ENCODE results near the gene COL9A3. TPM values are rescaled to one million over a fixed set of nuclear protein-coding genes. Genes with fewer than 3 reads are reported as not detected.

Gene COL9A3
- total and polyA plus RNA-seq, 2 of the 8 experiments (the other 6 are each of a cell fraction or from before 2014, with no cell fraction given): 21.7 to 80.1 TPM

- 92% methylated on average over 27 of the region's 32 CpGs; no CpG with 5 or more reads in 1 of the 2 experiments for WGBS, 2 experiments (ENCODE audit: extremely low coverage in 1 of 2, insufficient coverage in 1 of 2, insufficient read length in 1 of 2, insufficient replicate concordance in 2 of 2, low coverage in 1 of 2, low lambda C conversion rate in 2 of 2, missing lambda C conversion rate in 1 of 2)
- TF ChIP-seq SAP30 (IDR thresholded peaks at IDR 0.05; ENCODE audit: insufficient read depth, insufficient replicate concordance, low read length) (no peak), BCL11A (IDR thresholded peaks at IDR 0.05; ENCODE audit: low read depth in 2 of 2, low read length in 2 of 2) (no peak), SIRT6 (IDR thresholded peaks at IDR 0.05; ENCODE audit: low read length) (no peak), PHF8 (conservative IDR thresholded peaks at IDR 0.05; ENCODE audit: low read depth, low read length) (no peak)
Measured at GRCh38 chr20:62829231-62830230, 12.7 kb downstream of the COL9A3 start.

More at GRCh38 chr20:62829231-62830230, 12.7 kb downstream of the COL9A3 start:
- ChIA-PET POLR2A (ENCODE audit: partially characterized antibody) (no interaction called here), CTCF (ENCODE audit: partially characterized antibody) (no interaction called here)
- Histone ChIP-seq H3K27me3 (replicated peaks in 1 of 4; ENCODE audit: control insufficient read depth in 3 of 4, extremely low read depth in 1 of 4, insufficient read depth in 3 of 4, low read length in 3 of 4) (no peaks in the 10 kb centered on the region), H3K4ac (replicated peaks; ENCODE audit: insufficient read length, low read depth, low read length) (no peak overlapping the region), H2AK5ac (ENCODE audit: low read depth, low read length) (no peak overlapping the region), H2BK5ac (ENCODE audit: low read depth, low read length) (peak overlapping the region; percentile 12; the same call in 1 of the 2 replicates), H3K56ac (replicated peaks; ENCODE audit: insufficient read length, low read depth, low read length) (no peak overlapping the region), H2BK12ac (ENCODE audit: low read depth, low read length) (no peak overlapping the region), H3K79me1 (ENCODE audit: low read depth, low read length) (no peaks in the 10 kb centered on the region), H2BK120ac (replicated peaks; ENCODE audit: low read depth, low read length) (no peak overlapping the region), H3K23ac (ENCODE audit: insufficient read length) (no peak overlapping the region), H3K9me3 (ENCODE audit: insufficient read depth in 2 of 2, low read depth in 1 of 2, low read length in 1 of 2) (no peaks in the 10 kb centered on the region), H2AFZ (ENCODE audit: low read length) (no peak overlapping the region), H4K5ac (ENCODE audit: insufficient read length, low read depth, low read length) (no peak overlapping the region), H3K14ac (ENCODE audit: insufficient read length) (no peak overlapping the region), H3K4me2 (ENCODE audit: insufficient read depth in 1 of 2, low read depth in 2 of 2, low read length in 2 of 2) (no peak overlapping the region), H3K79me2 (ENCODE audit: control insufficient read depth in 1 of 2, insufficient read depth in 2 of 2, low read length in 2 of 2) (no peaks in the 10 kb centered on the region), H3K27ac (ENCODE audit: low read depth, low read length) (no peak overlapping the region), H3K4me1 (replicated peaks in 1 of 4; ENCODE audit: control insufficient read depth in 3 of 4, insufficient read depth in 4 of 4, low read length in 3 of 4) (peaks cover 0 to 12% (median 4%) of the 10 kb centered on the region in 4 experiments; a peak in 5 of 7 replicates), H4K8ac (ENCODE audit: extremely low read depth, insufficient read depth, low read length) (no peak overlapping the region), H3K9ac (replicated peaks in 1 of 4; ENCODE audit: extremely low read depth in 1 of 4, low read depth in 3 of 4, low read length in 3 of 4) (no peak overlapping the region), H4K20me1 (replicated peaks in 1 of 2; ENCODE audit: control insufficient read depth in 1 of 2, insufficient read depth in 2 of 2, low read length in 2 of 2) (peaks cover 3 to 8% of the 10 kb centered on the region in 2 experiments), H2BK20ac (ENCODE audit: low read length) (no peak overlapping the region), H3K23me2 (ENCODE audit: low read depth, low read length) (no peaks in the 10 kb centered on the region), H3K18ac (ENCODE audit: extremely low read depth, low read length) (no peak overlapping the region), H4K91ac (replicated peaks; ENCODE audit: insufficient read length, low read length) (no peak overlapping the region), H3K4me3 (ENCODE audit: extremely low read depth in 1 of 4, insufficient read depth in 2 of 4, low read depth in 3 of 4, low read length in 4 of 4) (no peak overlapping the region), H3K36me3 (ENCODE audit: control insufficient read depth in 2 of 4, insufficient read depth in 4 of 4, low read length in 3 of 4) (peaks cover 0 to 19% (median 4%) of the 10 kb centered on the region in 4 experiments; a peak in 5 of 8 replicates), H2BK15ac (ENCODE audit: low read length) (no peak overlapping the region)
- no peak for FAIRE-seq
- DNase-seq (ENCODE audit: low read depth in 1 of 2, low spot score in 2 of 2): no peak

All from H1 (cell line).